Esophagus squamous epithelium (tissue), 5 donors: ENCODE measurements around the gene PHKG2. TPM values are rescaled to one million over a fixed set of nuclear protein-coding genes. Genes with fewer than 3 reads are reported as not detected.

Source experiments
- DNase-seq: peaks from one replicate; lab custom pipeline; 2025; lab: John Stamatoyannopoulos, UW
- H3K27ac ChIP-seq, 4 donors: fragments of 200-600 bp; sonication (generic); one replicate each; pipeline ENCODE4 v1.5.1; 2016 to 2019; ENCODE audit warnings: mild to moderate bottlenecking in 1 of 4
- H3K27me3 ChIP-seq, 4 donors: fragments of 200-600 bp; sonication (generic); 1 replicate in 3 of 4; 2 replicates in 1 of 4; pipeline versions ENCODE4 v1.5.1 to v1.6.0; 2017 to 2021; ENCODE audit warnings: antibody characterized with exemption in 1 of 4
- H3K36me3 ChIP-seq, 3 donors: fragments of 200-600 bp; sonication (generic); one replicate each; pipeline ENCODE4 v1.5.1; 2016 to 2019
- H3K4me1 ChIP-seq, 3 donors: fragments of 200-600 bp; sonication (generic); one replicate each; pipeline ENCODE4 v1.5.1; 2017 to 2019
- H3K4me3 ChIP-seq, 4 donors: fragments of 200-600 bp; sonication (generic); 1 replicate in 3 of 4; 2 replicates in 1 of 4; pipeline ENCODE4 v1.5.1; 2016 to 2019; ENCODE audit warnings: mild to moderate bottlenecking in 2 of 4, moderate library complexity in 1 of 4
- H3K9me3 ChIP-seq, 3 donors: fragments of 200-600 bp; sonication (generic); one replicate each; pipeline ENCODE4 v1.5.1; 2016 to 2019
- POLR2A ChIP-seq, 4 donors: fragments of 450-650 bp; IDR thresholded peaks; one replicate each; pipeline ENCODE4 v1.6.1; 2017; ENCODE audit warnings: antibody characterized with exemption in 4 of 4, mild to moderate bottlenecking in 4 of 4, moderate library complexity in 3 of 4
- WGBS, 2 donors: methylation state at CpG; one replicate each; pipeline ENCODE4 v1.1.5; 2018; 5-methylcytosine and 5-hydroxymethylcytosine counted together
- intact Hi-C: fragments of 100-400 bp; cut with DNase I; formaldehyde crosslinking; loops from one replicate; pipeline ENCODE4 v1.15.0; 2022
- total RNA-seq, 4 donors: library from RNA; depleted of rRNA; stranded (reverse); fragments of >200 nt; gene quantifications; one replicate each; pipeline ENCODE4 v1.1.0, GENCODE V29; 2016
- TF ChIP-seq, protein P1 (sequence below), 6 experiments: fragments of 450-650 bp in 4 of 6; fragments of 200-600 bp in 2 of 6; sonication (generic) in 2 of 6; IDR thresholded peaks; one replicate each; pipeline ENCODE4 v1.5.1; 2016 to 2019; ENCODE audit warnings: antibody characterized with exemption in 6 of 6, mild to moderate bottlenecking in 4 of 6, moderate library complexity in 4 of 6
- donor health status: DM: yes; HTN: yes; CAD: no.

The PHKG2 gene
- total RNA-seq, 4 donors from 2014 or later: 18.6 to 27.8 (median 21.7) TPM

DNA sequence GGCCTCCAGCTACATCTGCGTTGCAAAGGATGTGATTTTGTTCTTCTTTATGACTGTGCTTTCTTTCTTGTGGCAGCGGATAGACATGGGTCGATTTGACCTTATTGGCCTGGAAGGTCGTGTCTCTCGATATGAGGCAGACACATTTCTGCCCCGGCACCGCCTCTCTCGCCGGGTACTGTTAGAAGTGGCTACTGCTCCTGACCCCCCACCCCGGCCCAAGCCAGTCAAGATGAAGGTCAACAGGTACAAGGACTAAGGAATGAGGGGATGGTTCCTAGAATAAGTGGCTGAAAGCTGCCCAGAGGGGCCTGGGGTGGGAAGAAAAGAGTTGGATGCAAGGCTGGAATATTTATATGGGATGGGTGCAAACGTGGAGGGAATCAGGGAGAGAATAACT lies 28.1 kb upstream of the PHKG2 start:
- H3K27ac ChIP-seq: no peak overlapping the region
- no peaks in the 10 kb centered on the region for H3K27me3 ChIP-seq
- H3K9me3 ChIP-seq: no peaks in the 10 kb centered on the region
- H3K4me3 ChIP-seq: no peak overlapping the region
- TF ChIP-seq POLR2A (IDR thresholded peaks at IDR 0.05): no peak
- TF ChIP-seq, protein P1, sequence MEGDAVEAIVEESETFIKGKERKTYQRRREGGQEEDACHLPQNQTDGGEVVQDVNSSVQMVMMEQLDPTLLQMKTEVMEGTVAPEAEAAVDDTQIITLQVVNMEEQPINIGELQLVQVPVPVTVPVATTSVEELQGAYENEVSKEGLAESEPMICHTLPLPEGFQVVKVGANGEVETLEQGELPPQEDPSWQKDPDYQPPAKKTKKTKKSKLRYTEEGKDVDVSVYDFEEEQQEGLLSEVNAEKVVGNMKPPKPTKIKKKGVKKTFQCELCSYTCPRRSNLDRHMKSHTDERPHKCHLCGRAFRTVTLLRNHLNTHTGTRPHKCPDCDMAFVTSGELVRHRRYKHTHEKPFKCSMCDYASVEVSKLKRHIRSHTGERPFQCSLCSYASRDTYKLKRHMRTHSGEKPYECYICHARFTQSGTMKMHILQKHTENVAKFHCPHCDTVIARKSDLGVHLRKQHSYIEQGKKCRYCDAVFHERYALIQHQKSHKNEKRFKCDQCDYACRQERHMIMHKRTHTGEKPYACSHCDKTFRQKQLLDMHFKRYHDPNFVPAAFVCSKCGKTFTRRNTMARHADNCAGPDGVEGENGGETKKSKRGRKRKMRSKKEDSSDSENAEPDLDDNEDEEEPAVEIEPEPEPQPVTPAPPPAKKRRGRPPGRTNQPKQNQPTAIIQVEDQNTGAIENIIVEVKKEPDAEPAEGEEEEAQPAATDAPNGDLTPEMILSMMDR (IDR thresholded peaks at IDR 0.05): no peak
- no peaks in the 10 kb centered on the region for H3K4me1 ChIP-seq
- intact Hi-C loops: no loop called here
- DNase-seq: no peak
- H3K36me3 ChIP-seq: peaks cover 63 to 100% (median 90%) of the 10 kb centered on the region in 3 donors
- 84 to 91% methylated on average over 5 to 11 of the region's 11 CpGs for WGBS, 2 donors

DNA sequence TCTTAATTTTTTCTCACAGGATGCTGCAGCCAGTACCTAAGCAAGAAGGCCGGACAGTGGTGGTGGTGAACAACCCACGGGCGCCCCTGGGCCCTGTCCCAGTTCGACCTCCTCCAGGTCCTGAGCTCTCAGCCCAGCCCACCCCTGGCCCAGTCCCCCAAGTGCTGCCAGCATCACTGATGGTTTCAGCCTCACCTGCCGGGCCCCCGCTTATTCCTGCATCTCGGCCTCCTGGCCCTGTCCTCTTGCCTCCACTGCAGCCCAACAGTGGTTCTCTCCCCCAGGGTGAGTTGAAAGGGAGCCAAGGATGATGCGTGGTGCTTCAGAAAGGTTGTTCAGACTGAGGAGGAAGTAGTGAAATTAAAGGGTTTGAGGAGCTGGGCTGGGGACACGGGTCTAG lies 27.5 kb upstream of the PHKG2 start:
- no peaks in the 10 kb centered on the region for H3K9me3 ChIP-seq
- H3K36me3 ChIP-seq: peaks cover 66 to 100% (median 91%) of the 10 kb centered on the region in 3 donors
- H3K4me3 ChIP-seq: no peak overlapping the region
- H3K27me3 ChIP-seq: no peaks in the 10 kb centered on the region
- intact Hi-C loops: no loop called here
- no peaks in the 10 kb centered on the region for H3K4me1 ChIP-seq
- WGBS, 2 donors: 82 to 84% methylated on average over 4 to 8 of the region's 9 CpGs
- H3K27ac ChIP-seq: no peak overlapping the region
- no peak for DNase-seq
- TF ChIP-seq, protein P1 (IDR thresholded peaks at IDR 0.05): no peak
- TF ChIP-seq POLR2A (IDR thresholded peaks at IDR 0.05): no peak

DNA sequence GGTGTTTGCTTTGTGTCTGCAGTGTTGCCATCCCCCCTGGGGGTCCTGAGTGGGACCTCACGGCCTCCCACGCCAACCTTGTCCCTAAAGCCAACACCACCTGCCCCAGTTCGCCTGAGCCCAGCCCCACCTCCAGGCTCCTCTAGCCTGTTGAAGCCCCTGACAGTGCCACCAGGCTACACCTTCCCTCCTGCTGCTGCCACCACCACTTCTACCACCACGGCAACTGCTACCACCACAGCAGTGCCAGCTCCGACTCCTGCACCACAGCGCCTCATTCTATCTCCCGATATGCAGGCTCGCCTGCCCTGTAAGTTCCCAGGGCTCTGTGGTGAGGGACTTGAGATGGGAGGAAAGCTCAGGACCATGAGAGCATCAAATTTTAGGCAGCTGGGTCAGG lies 27.1 kb upstream of the PHKG2 start:
- intact Hi-C loops: no loop called here

DNA sequence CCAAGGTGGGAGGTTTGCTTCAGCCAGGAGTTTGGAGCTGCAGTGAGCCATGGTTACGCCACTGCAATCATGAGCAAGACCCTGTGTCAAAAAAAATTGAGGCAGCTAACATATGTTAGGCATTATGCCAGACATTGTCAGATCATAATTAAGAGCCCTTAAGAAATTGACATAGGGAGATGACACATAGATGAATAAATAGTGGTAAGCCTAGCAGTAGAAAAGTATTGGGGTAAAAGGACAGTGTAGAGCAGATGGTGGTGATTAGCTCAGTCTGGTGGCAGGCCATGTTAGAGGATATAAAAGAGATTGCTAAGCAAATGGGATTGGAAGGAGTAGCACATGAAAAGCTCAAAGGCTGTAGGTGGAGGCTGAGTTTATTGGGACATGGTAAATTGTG lies 26.6 kb upstream of the PHKG2 start:
- WGBS, 2 donors: 88 to 100% methylated on average over 1 of the region's 1 CpG
- peaks cover 62 to 100% (median 85%) of the 10 kb centered on the region in 3 donors for H3K36me3 ChIP-seq
- TF ChIP-seq, protein P1 (IDR thresholded peaks at IDR 0.05): no peak
- no peak for TF ChIP-seq POLR2A (IDR thresholded peaks at IDR 0.05)
- H3K4me3 ChIP-seq: no peak overlapping the region
- H3K27ac ChIP-seq: no peak overlapping the region
- H3K27me3 ChIP-seq: no peaks in the 10 kb centered on the region
- no peaks in the 10 kb centered on the region for H3K9me3 ChIP-seq
- intact Hi-C loops: no loop called here
- H3K4me1 ChIP-seq: no peaks in the 10 kb centered on the region
- no peak for DNase-seq

More for the DNA sequence above, 27.1 kb upstream of the PHKG2 start:
- H3K27me3 ChIP-seq: no peaks in the 10 kb centered on the region
- WGBS, 2 donors: 92 to 93% methylated on average over 3 of the region's 8 CpGs
- no peak overlapping the region for H3K27ac ChIP-seq
- no peak overlapping the region for H3K4me3 ChIP-seq
- no peak for DNase-seq
- no peaks in the 10 kb centered on the region for H3K9me3 ChIP-seq
- peaks cover 62 to 100% (median 87%) of the 10 kb centered on the region in 3 donors for H3K36me3 ChIP-seq
- no peaks in the 10 kb centered on the region for H3K4me1 ChIP-seq
- TF ChIP-seq, protein P1 (IDR thresholded peaks at IDR 0.05): no peak
- no peak for TF ChIP-seq POLR2A (IDR thresholded peaks at IDR 0.05)

DNA sequence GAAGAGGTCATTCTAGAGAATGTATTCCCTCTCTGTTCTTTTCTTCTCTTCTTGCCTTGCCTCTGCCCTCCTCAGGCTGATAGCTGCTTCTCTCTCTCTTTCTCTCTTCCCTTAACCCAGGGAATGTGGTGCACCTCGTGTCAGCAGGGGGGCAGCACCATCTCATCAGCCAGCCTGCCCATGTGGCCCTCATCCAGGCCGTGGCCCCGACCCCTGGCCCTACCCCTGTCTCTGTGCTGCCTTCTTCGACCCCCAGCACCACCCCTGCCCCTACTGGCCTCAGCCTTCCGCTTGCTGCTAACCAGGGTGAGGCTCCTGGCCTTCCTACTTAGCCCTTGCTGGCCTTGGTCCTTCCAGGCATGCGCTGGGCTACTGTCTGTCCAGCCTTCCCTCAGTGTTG lies 25.8 kb upstream of the PHKG2 start:
- H3K36me3 ChIP-seq: peaks cover 62 to 100% (median 80%) of the 10 kb centered on the region in 3 donors
- intact Hi-C loops: no loop called here
- DNase-seq: no peak
- TF ChIP-seq, protein P1 (IDR thresholded peaks at IDR 0.05): no peak
- TF ChIP-seq POLR2A (IDR thresholded peaks at IDR 0.05): no peak
- no peaks in the 10 kb centered on the region for H3K27me3 ChIP-seq
- 70 to 73% methylated on average over 6 of the region's 6 CpGs for WGBS, 2 donors
- H3K27ac ChIP-seq: no peak overlapping the region
- no peak overlapping the region for H3K4me3 ChIP-seq
- H3K4me1 ChIP-seq: no peaks in the 10 kb centered on the region
- no peaks in the 10 kb centered on the region for H3K9me3 ChIP-seq
